Stimulated activated CD8-positive, alpha-beta memory T cell treated with anti-CD3 and anti-CD28 coated beads, Interleukin-12 subunit alpha, Interleukin-12 subunit beta, amount 100 ng/mL, for 24 hours (primary cell): ENCODE data around the gene SETDB2.

Source experiments
- DNase-seq: peaks from one replicate; pipeline ENCODE4 v3.0.0-alpha.2; 2020; ENCODE audit errors: extremely low read depth

SETDB2 gene

DNA sequence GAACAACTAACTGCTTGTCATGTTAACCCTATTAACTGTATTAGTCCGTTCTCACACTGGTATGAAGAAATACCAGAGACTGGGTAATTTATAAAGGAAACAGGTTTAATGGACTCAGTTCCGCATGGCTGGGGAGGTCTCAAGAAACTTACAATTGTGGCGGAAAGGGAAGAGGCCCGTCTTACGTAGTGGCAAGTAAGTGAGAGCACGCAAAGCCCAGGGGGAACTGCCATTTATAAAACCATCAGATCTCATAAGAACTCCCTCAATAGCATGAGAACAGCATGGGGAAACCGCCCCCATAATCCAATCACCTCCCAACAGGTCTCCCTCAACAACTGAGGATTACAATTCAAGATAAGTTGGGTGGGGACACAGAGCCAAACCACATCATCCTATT, 86.4 kb downstream of the SETDB2 start:
- no peak for DNase-seq

DNA sequence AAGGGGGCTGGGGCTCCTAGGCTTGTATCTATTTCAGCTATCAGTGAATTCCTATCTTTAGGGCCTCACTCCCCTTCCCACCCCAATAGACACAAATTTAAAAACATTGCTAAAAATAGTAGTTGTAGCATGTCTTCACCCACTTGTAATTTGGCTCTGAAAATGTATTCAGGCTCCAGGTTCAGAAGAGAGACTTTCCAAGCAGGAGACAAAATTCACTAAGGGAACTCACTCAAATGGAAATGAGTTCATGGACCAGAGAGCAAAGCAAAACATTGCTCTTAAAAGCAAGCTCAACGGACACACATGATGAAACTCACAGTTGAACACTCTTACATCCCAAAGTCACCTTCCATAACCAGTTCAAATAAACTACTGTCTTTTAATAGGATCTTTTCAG, 88.5 kb downstream of the SETDB2 start:
- DNase-seq = no peak

DNA sequence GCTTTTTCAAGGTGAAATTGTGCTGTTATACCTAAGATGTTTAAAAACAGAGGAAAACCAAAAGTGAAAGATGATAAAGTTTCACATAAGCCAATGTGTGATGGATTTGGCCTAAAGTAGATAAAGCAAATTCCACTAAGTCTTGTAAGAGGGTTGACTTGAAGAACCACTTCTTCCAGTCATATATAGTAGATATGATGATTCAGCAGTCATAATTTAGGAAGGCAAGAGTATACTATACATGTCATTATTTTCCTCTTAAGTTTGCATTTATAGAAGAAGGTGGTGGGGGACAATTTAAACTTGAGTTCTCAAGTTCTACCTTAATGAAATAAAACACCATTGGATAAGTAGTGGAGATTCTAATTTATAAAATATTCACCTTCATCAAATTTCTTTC, 88.9 kb downstream of the SETDB2 start:
- no peak for DNase-seq

DNA sequence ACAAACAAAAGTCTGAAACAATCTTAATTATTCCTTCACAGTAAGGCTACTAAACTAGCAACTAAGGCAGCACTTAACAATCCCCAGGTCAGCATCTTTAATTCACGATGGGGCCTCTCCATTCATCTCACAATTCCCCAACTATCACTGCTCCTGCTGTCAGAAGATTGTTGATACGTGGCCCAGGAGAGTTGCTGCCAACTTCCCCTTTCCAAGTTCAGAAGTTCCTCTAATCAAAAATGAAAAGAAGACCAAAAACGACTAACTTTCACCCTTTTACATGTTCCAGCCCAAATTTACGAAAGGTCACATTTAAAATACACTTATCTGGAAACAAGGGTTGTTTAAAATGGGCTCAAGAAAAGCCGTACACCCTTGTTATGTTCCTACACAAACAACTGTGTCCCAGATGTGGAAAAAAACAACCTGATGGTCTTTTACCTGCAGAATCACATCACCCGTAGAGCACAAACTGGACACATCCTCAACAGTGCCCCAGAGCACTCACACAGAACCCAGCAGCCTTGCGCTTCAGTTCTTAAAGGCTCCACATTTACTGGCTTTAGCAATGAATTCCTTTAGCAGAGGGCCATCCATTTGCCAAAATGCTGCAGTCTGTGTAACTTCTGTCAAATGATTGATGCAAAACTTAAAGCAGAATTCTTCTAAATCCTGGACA, 89.7 kb downstream of the SETDB2 start:
- DNase-seq = no peak

DNA sequence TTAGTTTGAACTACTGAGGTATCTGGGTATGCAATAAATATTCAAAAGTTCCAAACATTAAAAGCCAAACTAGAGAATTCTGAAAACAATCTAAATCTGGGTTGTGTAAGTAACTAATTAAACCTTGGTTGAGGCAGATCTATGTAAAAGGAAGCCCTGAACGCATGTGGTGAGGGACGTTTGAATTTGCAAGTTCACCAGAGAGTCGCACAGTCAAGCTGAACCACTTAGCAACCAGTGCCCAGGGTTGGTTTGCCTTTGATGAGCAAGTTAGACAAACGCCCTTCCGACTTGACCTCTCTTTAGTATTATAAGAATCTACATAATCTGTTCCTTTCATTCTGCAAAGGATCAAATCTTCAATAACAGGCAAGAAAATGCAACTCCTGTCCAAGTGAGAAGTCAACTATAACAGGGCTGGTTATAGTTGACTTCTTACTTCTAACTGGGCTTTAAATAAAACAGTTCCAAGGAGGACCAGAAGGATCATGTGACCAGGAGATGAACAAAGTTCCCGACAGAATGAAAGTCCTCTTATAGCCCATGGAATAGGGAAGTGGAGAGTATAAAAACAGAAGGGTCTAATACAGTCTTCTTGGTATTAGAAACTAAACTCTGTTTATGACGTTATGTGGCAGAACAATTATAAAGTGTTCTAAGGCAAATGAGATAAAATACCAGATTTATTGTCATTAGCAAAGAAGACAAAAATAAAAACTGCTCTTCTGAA, 92.2 kb downstream of the SETDB2 start:
- no peak for DNase-seq

DNA sequence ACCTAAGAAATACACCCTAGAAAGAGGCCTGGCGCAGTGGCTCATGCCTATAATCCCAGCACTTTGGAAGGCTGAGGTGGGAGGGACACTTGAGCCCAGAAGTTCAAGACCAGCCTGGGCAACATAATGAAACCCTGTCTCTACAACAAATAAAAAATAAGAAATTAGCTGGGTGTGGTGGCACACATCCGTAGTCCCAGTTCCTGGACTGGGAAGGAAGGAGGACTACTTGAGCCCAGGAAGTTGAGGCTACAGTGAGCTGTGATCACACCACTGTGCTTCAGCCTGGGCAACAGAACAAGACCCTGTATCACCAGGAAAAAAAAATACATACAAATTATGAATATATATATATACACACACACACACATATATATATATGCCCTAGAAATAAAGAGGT, 94.3 kb downstream of the SETDB2 start:
- DNase-seq = no peak

DNA sequence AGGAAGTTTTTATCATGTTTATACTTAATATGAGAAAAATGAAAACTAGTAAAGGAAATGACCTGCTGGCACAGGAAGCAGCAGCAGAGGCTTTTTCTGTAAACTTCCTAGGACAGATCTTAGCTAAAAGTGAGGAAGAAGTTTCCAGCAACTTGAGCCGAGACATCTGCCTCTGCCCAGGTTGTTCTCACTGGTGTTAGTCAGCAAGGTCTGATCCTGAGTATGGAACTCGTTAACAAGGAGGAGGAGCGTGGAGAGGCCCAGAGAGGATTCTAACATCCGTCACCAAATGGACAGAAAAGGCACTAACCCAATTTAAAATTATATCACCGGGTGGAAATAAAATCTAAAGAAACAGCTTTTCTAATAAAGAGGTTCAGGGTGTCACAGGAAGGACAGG, 95.2 kb downstream of the SETDB2 start:
- DNase-seq = no peak

DNA sequence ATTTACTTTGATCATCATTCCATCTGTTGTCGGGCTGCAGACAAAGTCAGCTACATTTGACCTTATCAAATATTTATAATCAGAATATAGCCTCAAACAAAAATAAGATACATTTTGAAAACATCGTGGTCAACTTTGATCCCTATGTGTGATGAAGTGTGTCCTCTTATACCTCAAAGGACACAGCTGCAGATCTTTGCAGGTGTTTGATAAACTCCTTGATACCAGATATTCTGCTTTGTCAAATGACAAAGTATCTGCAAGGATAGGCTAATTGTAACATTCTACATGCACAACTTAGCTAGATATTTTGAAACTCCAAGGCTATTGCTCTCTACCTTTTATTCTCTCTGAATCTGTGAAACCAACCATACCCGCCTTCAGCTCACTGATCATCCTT, 95.7 kb downstream of the SETDB2 start:
- DNase-seq = no peak

DNA sequence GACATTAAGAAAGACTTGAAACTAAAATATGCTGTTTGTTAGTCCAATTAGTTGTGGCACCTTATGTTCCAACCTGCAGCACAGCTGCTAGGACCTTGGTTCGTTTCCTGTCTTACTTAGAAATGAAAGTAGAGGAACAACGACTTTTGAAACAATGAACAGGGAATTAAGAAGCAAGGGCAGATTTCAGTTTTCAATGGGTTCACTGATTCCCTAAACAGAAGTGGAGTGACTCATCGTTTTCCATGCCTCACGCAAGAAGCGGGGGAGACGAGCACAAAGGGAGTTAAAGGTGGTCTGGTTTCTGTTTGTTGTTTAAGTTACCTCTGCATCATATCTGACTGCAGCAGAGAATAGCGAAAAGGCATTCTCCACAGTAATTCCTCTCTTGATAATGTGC, 96.5 kb downstream of the SETDB2 start:
- DNase-seq = no peak

DNA sequence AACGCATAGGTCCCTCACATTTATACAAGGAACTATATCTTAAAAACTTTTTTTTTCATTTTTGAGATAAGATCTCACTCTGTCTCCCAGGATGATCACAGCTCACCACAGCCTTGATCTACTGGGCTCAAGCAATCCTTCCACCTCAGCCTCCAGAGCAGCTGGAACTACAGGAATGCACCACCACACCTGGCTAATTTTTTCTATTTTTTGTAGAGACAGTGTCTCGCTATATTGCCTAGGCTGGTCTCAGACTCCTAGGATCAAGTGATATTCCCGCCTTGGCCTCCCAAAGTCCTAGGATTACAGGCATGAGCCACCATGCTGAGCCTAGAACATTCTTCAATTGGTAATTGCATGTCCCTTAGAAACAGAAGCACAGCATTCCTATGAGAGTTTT, 99.6 kb downstream of the SETDB2 start:
- DNase-seq = no peak
